ENCODE results near the gene DCBLD1.

DNA sequence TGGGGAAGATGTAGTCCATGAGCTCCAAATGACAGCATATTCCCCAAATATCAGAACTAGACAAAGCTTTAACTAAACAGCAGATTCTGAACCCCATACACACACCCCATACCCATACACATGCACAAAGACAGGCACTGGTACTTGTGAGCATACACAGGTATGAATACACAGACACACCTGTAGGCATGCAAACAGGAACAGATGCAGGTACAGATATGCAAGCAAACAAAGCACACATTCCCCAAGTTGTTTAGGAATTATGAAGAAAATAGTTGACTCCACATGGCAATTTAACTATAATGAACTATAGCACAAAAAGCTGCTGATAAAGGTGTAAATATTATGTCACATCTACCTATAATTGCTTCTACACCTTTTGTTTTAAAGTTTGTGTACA, 103.2 kb downstream of the DCBLD1 start:
- TF ChIP-seq JUN (CRISPR knock-in tag; IDR thresholded peaks at IDR 0.05): no peak
- TF ChIP-seq HNRNPH1 (optimal IDR thresholded peaks at IDR 0.05; ENCODE audit: low read depth, low read length): no peak
- no peak for TF ChIP-seq KLF6 (CRISPR knock-in tag; IDR thresholded peaks at IDR 0.05)
- TF ChIP-seq RBFOX2 (IDR thresholded peaks at IDR 0.05; ENCODE audit: low read depth, low read length): no peak
- TF ChIP-seq, protein P1, sequence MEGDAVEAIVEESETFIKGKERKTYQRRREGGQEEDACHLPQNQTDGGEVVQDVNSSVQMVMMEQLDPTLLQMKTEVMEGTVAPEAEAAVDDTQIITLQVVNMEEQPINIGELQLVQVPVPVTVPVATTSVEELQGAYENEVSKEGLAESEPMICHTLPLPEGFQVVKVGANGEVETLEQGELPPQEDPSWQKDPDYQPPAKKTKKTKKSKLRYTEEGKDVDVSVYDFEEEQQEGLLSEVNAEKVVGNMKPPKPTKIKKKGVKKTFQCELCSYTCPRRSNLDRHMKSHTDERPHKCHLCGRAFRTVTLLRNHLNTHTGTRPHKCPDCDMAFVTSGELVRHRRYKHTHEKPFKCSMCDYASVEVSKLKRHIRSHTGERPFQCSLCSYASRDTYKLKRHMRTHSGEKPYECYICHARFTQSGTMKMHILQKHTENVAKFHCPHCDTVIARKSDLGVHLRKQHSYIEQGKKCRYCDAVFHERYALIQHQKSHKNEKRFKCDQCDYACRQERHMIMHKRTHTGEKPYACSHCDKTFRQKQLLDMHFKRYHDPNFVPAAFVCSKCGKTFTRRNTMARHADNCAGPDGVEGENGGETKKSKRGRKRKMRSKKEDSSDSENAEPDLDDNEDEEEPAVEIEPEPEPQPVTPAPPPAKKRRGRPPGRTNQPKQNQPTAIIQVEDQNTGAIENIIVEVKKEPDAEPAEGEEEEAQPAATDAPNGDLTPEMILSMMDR (CRISPR knock-in tag; IDR thresholded peaks at IDR 0.05): no peak
- no peak for TF ChIP-seq ZNF24 (IDR thresholded peaks at IDR 0.05)
- TF ChIP-seq, protein P2, sequence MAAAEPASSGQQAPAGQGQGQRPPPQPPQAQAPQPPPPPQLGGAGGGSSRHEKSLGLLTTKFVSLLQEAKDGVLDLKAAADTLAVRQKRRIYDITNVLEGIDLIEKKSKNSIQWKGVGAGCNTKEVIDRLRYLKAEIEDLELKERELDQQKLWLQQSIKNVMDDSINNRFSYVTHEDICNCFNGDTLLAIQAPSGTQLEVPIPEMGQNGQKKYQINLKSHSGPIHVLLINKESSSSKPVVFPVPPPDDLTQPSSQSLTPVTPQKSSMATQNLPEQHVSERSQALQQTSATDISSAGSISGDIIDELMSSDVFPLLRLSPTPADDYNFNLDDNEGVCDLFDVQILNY (CRISPR knock-in tag; conservative IDR thresholded peaks at IDR 0.05): no peak
- no peak for TF ChIP-seq TCF7L2 (IDR thresholded peaks at IDR 0.05; ENCODE audit: low read depth, low read length)
- no peak for TF ChIP-seq SIN3A (IDR thresholded peaks at IDR 0.05; ENCODE audit: borderline replicate concordance, low read depth, low read length)
- no peak for TF ChIP-seq CC2D1A (CRISPR knock-in tag; IDR thresholded peaks at IDR 0.05)
- TF ChIP-seq, protein P3, sequence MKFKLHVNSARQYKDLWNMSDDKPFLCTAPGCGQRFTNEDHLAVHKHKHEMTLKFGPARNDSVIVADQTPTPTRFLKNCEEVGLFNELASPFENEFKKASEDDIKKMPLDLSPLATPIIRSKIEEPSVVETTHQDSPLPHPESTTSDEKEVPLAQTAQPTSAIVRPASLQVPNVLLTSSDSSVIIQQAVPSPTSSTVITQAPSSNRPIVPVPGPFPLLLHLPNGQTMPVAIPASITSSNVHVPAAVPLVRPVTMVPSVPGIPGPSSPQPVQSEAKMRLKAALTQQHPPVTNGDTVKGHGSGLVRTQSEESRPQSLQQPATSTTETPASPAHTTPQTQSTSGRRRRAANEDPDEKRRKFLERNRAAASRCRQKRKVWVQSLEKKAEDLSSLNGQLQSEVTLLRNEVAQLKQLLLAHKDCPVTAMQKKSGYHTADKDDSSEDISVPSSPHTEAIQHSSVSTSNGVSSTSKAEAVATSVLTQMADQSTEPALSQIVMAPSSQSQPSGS (CRISPR knock-in tag; IDR thresholded peaks at IDR 0.05): no peak
- TF ChIP-seq, protein P4, sequence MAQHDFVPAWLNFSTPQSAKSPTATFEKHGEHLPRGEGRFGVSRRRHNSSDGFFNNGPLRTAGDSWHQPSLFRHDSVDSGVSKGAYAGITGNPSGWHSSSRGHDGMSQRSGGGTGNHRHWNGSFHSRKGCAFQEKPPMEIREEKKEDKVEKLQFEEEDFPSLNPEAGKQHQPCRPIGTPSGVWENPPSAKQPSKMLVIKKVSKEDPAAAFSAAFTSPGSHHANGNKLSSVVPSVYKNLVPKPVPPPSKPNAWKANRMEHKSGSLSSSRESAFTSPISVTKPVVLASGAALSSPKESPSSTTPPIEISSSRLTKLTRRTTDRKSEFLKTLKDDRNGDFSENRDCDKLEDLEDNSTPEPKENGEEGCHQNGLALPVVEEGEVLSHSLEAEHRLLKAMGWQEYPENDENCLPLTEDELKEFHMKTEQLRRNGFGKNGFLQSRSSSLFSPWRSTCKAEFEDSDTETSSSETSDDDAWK (CRISPR knock-in tag; IDR thresholded peaks at IDR 0.05): no peak
